ENCODE results near the gene GALNT11. TPM values are rescaled to one million over a fixed set of nuclear protein-coding genes. Genes with fewer than 3 reads are reported as not detected.

GALNT11 gene
- total RNA-seq, 2 donors from 2014 or later: 45.9 to 54.4 TPM

- no peaks in the 10 kb centered on the region for H3K4me1 ChIP-seq
- peaks cover 8 to 62% of the 10 kb centered on the region in 2 donors for H3K36me3 ChIP-seq (replicated peaks in 1 of 2; ENCODE audit: insufficient read depth in 1 of 2, low read depth in 2 of 2)
- no peak overlapping the region for H3K4me3 ChIP-seq
- DNase-seq: no peak
- 66 to 68% methylated on average over 6 of the region's 6 CpGs for WGBS, 2 donors
- no peaks in the 10 kb centered on the region for H3K27me3 ChIP-seq
- TF ChIP-seq CTCF (IDR thresholded peaks at IDR 0.05) (no peak), POLR2A (IDR thresholded peaks at IDR 0.05) (no peak)
- intact Hi-C loops (cut with DNase I): no loop called here
- ATAC-seq: no peak
- no peak overlapping the region for H3K27ac ChIP-seq
- H3K9me3 ChIP-seq: no peaks in the 10 kb centered on the region
Measured at GRCh38 chr7:152149363-152149762, 123.9 kb downstream of the GALNT11 start.

GRCh38 chr7:152152267-152152666, 126.8 kb downstream of the GALNT11 start:
- intact Hi-C loops (cut with DNase I): no loop called here
- no peak overlapping the region for H3K27ac ChIP-seq
- peaks cover 8 to 49% of the 10 kb centered on the region in 2 donors for H3K36me3 ChIP-seq (replicated peaks in 1 of 2; ENCODE audit: insufficient read depth in 1 of 2, low read depth in 2 of 2)
- H3K4me3 ChIP-seq: no peak overlapping the region
- H3K4me1 ChIP-seq: no peaks in the 10 kb centered on the region
- no peak for DNase-seq
- H3K9me3 ChIP-seq: no peaks in the 10 kb centered on the region
- H3K27me3 ChIP-seq: no peaks in the 10 kb centered on the region
- WGBS, 2 donors: 83 to 92% methylated on average over 5 of the region's 5 CpGs
- TF ChIP-seq POLR2A (IDR thresholded peaks at IDR 0.05): no peak
- no peak for TF ChIP-seq CTCF (IDR thresholded peaks at IDR 0.05)
- no peak for ATAC-seq

- DNase-seq (no peak), ATAC-seq (no peak)
- no peaks in the 10 kb centered on the region for H3K4me1 ChIP-seq
- WGBS, 2 donors: 82 to 88% methylated on average over 11 of the region's 11 CpGs
- no peaks in the 10 kb centered on the region for H3K27me3 ChIP-seq
- H3K9me3 ChIP-seq: no peaks in the 10 kb centered on the region
- intact Hi-C loops (cut with DNase I): no loop called here
- TF ChIP-seq CTCF (IDR thresholded peaks at IDR 0.05) (no peak), POLR2A (IDR thresholded peaks at IDR 0.05) (no peak)
- no peak overlapping the region for H3K27ac ChIP-seq
- no peak overlapping the region for H3K4me3 ChIP-seq
- peaks cover 11 to 43% of the 10 kb centered on the region in 2 donors for H3K36me3 ChIP-seq (replicated peaks in 1 of 2; ENCODE audit: insufficient read depth in 1 of 2, low read depth in 2 of 2)
Measured at GRCh38 chr7:152158801-152159587, 133.5 kb downstream of the GALNT11 start.

DNA sequence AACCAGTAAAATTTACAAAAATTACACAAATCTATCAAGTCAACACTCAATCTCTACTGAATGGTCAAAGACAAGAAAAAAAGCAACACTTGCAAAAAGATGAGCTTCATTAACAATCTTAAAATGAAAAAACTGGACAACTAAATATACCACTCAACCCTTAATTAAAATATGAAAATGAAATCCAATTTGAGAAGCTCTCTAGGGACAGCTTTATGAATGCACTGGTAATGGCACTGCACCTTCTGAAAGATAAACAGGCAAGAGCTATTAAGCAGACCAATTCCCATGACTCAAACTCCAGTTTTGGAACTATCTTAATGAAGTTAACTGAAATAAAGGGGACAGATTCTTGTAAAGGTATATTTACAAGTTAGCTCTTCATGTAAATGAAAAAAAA, 135.7 kb downstream of the GALNT11 start:
- intact Hi-C loops (cut with DNase I): no loop called here
- Histone ChIP-seq H3K36me3 (replicated peaks in 1 of 2; ENCODE audit: insufficient read depth in 1 of 2, low read depth in 2 of 2) (peaks cover 19 to 46% of the 10 kb centered on the region in 2 donors), H3K27ac (no peak overlapping the region)

More for the DNA sequence above, 135.7 kb downstream of the GALNT11 start:
- no peak for DNase-seq
- TF ChIP-seq POLR2A (IDR thresholded peaks at IDR 0.05): no peak
- TF ChIP-seq CTCF (IDR thresholded peaks at IDR 0.05): no peak
- Histone ChIP-seq H3K4me1 (no peaks in the 10 kb centered on the region), H3K4me3 (no peak overlapping the region), H3K27me3 (no peaks in the 10 kb centered on the region), H3K9me3 (no peaks in the 10 kb centered on the region)
- no peak for ATAC-seq
